ENCODE results near the gene TBPL2. TPM values are rescaled to one million over a fixed set of nuclear protein-coding genes. Genes with fewer than 3 reads are reported as not detected.

Gene TBPL2
- total and polyA plus RNA-seq, 4 donors, result not detected

GRCh38 chr14:55416866-55417265 lies 23.6 kb downstream of the TBPL2 start (continued):
- no peak for TF ChIP-seq HNF4A (conservative IDR thresholded peaks at IDR 0.05)

- 84% methylated on average over 3 of the region's 3 CpGs for WGBS
- TF ChIP-seq JUND (IDR thresholded peaks at IDR 0.05) (no peak), HNF4A (conservative IDR thresholded peaks at IDR 0.05) (no peak), TAF1 (conservative IDR thresholded peaks at IDR 0.05) (no peak), REST (IDR thresholded peaks at IDR 0.05) (no peak), ATF3 (IDR thresholded peaks at IDR 0.05) (no peak), FOXA2 (IDR thresholded peaks at IDR 0.05) (no peak), YY1 (IDR thresholded peaks at IDR 0.05) (no peak), MAX (IDR thresholded peaks at IDR 0.05) (no peak), CTCF (IDR thresholded peaks at IDR 0.05; ENCODE audit: low read depth, low read length, missing input control) (no peak), EGR1 (IDR thresholded peaks at IDR 0.05; ENCODE audit: low read depth in 2 of 2) (no peak), GABPA (IDR thresholded peaks at IDR 0.05 in 1 of 2, conservative IDR thresholded peaks at IDR 0.05 in 1 of 2) (no peak), FOXA1 (IDR thresholded peaks at IDR 0.05) (no peak), SP1 (IDR thresholded peaks at IDR 0.05) (no peak), NR2F2 (IDR thresholded peaks at IDR 0.05) (no peak), RAD21 (IDR thresholded peaks at IDR 0.05) (no peak), HNF4G (IDR thresholded peaks at IDR 0.05) (no peak), ZBTB33 (IDR thresholded peaks at IDR 0.05) (no peak), RXRA (IDR thresholded peaks at IDR 0.05) (no peak)
- no peak overlapping the region for H3K27ac ChIP-seq (ENCODE audit: low read depth in 1 of 2, low read length in 2 of 2)
- DNase-seq (ENCODE audit: low spot score), result no peak
- H3K9ac ChIP-seq (ENCODE audit: low read depth in 1 of 2, low read length in 2 of 2), result no peak overlapping the region
- no peaks in the 10 kb centered on the region for H3K36me3 ChIP-seq (ENCODE audit: control insufficient read depth in 4 of 4, insufficient read depth in 3 of 4, low read depth in 1 of 4, low read length in 3 of 4)
- peaks cover 2 to 21% (median 14%) of the 10 kb centered on the region in 4 donors for H3K4me1 ChIP-seq (ENCODE audit: control insufficient read depth in 4 of 4, insufficient read depth in 4 of 4, low read length in 3 of 4)
- H3K4me3 ChIP-seq (ENCODE audit: low read depth in 1 of 3, low read length in 3 of 3), result no peak overlapping the region
- H3K9me3 ChIP-seq (ENCODE audit: control insufficient read depth in 4 of 4, low read length in 3 of 4), result no peaks in the 10 kb centered on the region
- no peaks in the 10 kb centered on the region for H3K27me3 ChIP-seq (ENCODE audit: control insufficient read depth in 4 of 4, insufficient read depth in 4 of 4, low read length in 3 of 4)
Measured at GRCh38 chr14:55414551-55414950, 25.9 kb downstream of the TBPL2 start.
